ENCODE measurements around the gene PIK3R5. TPM values are rescaled to one million over a fixed set of nuclear protein-coding genes. Genes with fewer than 3 reads are reported as not detected.
A peak's percentile ranks its signal among the peaks of the same experiment; 100 is the strongest.

Gene PIK3R5
- total RNA-seq, 4 donors from 2014 or later: 17.8 to 62.1 (median 22.5) TPM

- DNase-seq (ENCODE audit: low spot score in 2 of 2): no peak
Observed at GRCh38 chr17:8890671-8891070, 74.8 kb downstream of the PIK3R5 start.

GRCh38 chr17:8889458-8890210 lies 75.9 kb downstream of the PIK3R5 start:
- H3K9me3 ChIP-seq: no peaks in the 10 kb centered on the region
- H3K4me3 ChIP-seq: no peak overlapping the region
- no peak overlapping the region for H3K27ac ChIP-seq
- TF ChIP-seq CTCF (IDR thresholded peaks at IDR 0.05) (no peak), EP300 (IDR thresholded peaks at IDR 0.05) (no peak), POLR2A (IDR thresholded peaks at IDR 0.05) (no peak)
- peaks cover 0 to 1% (median 0%) of the 10 kb centered on the region in 4 donors for H3K4me1 ChIP-seq
- no peaks in the 10 kb centered on the region for H3K27me3 ChIP-seq
- 94 to 96% methylated on average over 10 to 14 of the region's 14 CpGs for WGBS, 2 donors
- DNase-seq (ENCODE audit: low spot score in 2 of 2): no peak
- peaks cover 0 to 3% (median 0%) of the 10 kb centered on the region in 3 donors for H3K36me3 ChIP-seq

More at GRCh38 chr17:8890671-8891070, 74.8 kb downstream of the PIK3R5 start:
- H3K36me3 ChIP-seq: peaks cover 0 to 3% (median 0%) of the 10 kb centered on the region in 3 donors
- no peaks in the 10 kb centered on the region for H3K27me3 ChIP-seq
- peaks cover 0 to 6% (median 0%) of the 10 kb centered on the region in 4 donors for H3K4me1 ChIP-seq
- no peak overlapping the region for H3K27ac ChIP-seq
- H3K9me3 ChIP-seq: no peaks in the 10 kb centered on the region
- no peak overlapping the region for H3K4me3 ChIP-seq
- WGBS, 2 donors: 84 to 88% methylated on average over 12 of the region's 12 CpGs
- TF ChIP-seq EP300 (IDR thresholded peaks at IDR 0.05): no peak
- no peak for TF ChIP-seq CTCF (IDR thresholded peaks at IDR 0.05)
- TF ChIP-seq POLR2A (IDR thresholded peaks at IDR 0.05): no peak

GRCh38 chr17:8888704-8889302 lies 76.7 kb downstream of the PIK3R5 start:
- 64 to 69% methylated on average over 7 to 8 of the region's 8 CpGs for WGBS, 2 donors
- no peak for TF ChIP-seq CTCF (IDR thresholded peaks at IDR 0.05)
- TF ChIP-seq POLR2A (IDR thresholded peaks at IDR 0.05): no peak
- no peak for TF ChIP-seq EP300 (IDR thresholded peaks at IDR 0.05)
- Histone ChIP-seq H3K27ac (no peak overlapping the region), H3K4me3 (no peak overlapping the region), H3K9me3 (no peaks in the 10 kb centered on the region), H3K4me1 (no peaks in the 10 kb centered on the region), H3K27me3 (no peaks in the 10 kb centered on the region), H3K36me3 (peaks cover 0 to 3% (median 0%) of the 10 kb centered on the region in 3 donors)
- no peak for DNase-seq (ENCODE audit: low spot score in 2 of 2)

- H3K4me3 ChIP-seq: no peak overlapping the region
- peaks cover 0 to 3% (median 0%) of the 10 kb centered on the region in 3 donors for H3K36me3 ChIP-seq
- no peak for TF ChIP-seq POLR2A (IDR thresholded peaks at IDR 0.05)
- TF ChIP-seq CTCF (IDR thresholded peaks at IDR 0.05): peak in 2 of 5 experiments; percentile 5 to 8
- H3K9me3 ChIP-seq: no peaks in the 10 kb centered on the region
- H3K4me1 ChIP-seq: no peaks in the 10 kb centered on the region
- H3K27ac ChIP-seq: no peak overlapping the region
- peak in 1 of 2 donors; percentile 23 for DNase-seq (ENCODE audit: low spot score in 2 of 2)
- H3K27me3 ChIP-seq: no peaks in the 10 kb centered on the region
- WGBS, 2 donors: 61 to 65% methylated on average over 30 to 38 of the region's 39 CpGs
Observed at GRCh38 chr17:8887834-8888703, 77.4 kb downstream of the PIK3R5 start.

Measured in tibial nerve (tissue), 4 donors.